Measurements from ENCODE around the gene ACADVL.
"Not testable (repeated sequence)": the region's sequence is repeated elsewhere in the genome, so short reads cannot be mapped to it uniquely, and the experiment has no call there.

Gene ACADVL

DNA sequence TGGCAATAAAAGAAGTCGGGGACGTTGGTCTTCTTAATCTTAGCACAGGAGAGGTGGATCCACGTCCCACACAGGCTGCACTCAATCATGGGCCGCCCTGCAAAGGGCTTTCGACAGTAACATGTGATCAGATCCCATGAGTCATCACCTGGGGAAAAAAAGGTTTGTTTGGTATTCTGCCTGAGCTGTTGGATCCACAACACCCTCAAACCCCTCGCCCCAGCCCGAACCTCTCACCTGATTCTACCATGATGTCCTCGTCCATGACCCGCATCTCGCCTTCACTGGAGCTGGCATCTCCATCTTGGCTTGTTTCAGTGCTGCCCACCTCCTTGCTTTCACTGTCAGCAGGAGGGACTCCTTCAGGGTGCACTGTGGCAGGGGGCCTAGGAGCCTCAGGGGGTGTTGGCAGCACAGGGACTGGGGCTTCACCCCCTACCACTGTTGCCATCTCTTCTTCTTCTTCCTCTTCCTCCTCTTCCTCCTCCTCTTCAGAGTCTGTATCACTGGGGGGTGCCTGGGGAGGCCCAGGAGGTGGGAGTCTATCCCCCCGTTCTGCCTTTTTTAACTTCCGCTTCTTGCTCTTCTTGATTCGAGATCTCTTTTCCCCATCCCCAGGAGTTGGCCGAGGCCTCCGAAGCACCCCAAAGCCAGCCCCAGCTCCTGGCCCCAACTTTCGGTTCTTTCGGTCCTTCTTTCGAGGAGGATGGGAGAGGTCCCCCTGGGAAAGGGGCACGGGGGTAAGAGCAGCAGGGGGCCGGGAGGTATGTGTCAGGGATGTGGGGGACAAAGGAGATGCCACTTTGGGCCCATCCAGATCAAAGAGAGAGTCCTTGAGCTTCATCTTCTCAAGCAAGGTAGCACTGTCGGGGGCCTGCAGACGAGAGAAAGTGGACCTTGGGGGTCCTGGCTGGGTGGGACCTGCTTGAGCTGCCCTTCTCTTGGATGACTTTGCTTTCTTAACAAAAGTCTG is 16.2 kb downstream of the ACADVL start:
- DNase-seq (ENCODE audit: low read depth, low spot score): no peak

DNA sequence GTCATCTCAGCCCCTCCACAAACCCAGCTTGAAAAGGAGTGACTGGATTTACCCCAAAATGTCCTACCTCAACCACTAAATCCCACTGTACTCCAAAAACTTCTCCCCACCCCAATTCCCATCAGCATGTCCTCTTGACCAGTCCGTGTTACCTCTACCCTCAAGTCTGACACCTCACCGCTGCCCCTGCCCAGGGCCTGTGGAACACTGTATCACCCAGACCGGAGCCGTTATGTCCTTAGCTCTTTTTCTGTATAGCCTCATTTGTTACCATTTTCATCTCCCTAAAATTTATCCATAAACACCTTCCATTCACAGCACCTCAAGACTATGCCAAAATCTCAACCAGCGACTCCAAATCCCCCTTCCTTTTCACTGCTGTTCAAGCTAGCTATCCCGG is 17.1 kb downstream of the ACADVL start:
- DNase-seq (ENCODE audit: low read depth, low spot score): no peak

DNA sequence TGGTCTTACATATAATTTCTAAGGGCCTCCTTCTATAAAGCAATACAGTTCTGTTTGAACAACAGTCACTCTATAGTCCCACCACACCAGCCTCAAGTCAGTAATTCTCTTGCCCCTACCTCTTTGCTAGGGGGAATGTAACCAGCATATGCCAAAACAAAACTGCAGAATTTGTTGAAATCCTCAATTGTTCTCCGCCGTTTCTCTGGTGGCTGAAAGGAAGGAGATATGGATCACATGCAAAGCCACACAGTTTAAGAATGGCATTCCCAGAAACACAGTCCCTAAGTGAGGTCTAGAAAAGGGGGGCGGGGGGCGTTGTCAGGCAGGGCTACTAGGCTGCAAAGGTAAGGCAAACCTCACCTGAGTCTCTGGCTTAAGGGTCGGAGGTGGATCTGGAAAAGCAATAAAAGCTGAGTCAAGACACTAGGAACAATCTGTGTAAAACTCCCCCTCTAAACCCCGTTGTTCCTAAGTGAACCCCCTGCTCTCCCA is 17.6 kb downstream of the ACADVL start:
- no peak for DNase-seq (ENCODE audit: low read depth, low spot score)

DNA sequence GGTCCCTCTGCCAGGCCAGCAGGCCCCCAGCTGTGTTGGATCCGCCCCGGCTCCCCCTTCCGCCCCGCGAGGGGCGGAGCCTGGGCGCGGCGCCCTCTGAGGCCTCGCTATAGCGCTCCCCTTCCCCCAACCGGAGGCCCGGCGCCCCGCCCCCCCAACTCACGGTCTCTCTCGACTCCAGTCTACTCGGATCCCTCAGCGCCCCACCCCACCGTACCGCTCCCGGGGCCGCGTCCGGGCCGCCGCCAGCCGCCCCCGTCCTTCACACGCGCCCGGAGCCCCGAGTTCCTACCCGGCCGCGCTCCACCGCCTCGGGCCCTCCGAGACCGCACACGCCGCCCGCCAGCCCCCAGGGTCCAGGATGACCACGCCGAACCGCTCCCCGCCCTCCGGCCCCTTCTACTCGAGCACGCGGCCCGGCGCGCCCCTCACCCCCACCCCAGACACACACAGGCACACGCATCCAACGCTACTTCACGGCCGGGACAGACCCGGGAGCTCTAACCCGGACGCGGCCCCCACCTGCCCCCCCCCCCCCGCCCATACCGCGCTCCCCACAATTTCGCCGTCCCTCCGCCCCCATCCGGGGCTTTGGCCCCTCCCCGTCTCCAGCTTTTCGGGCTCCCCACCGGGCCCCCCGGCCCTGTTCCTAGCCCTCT is 18.2 kb downstream of the ACADVL start:
- DNase-seq (ENCODE audit: low read depth, low spot score): peak; percentile 59

DNA sequence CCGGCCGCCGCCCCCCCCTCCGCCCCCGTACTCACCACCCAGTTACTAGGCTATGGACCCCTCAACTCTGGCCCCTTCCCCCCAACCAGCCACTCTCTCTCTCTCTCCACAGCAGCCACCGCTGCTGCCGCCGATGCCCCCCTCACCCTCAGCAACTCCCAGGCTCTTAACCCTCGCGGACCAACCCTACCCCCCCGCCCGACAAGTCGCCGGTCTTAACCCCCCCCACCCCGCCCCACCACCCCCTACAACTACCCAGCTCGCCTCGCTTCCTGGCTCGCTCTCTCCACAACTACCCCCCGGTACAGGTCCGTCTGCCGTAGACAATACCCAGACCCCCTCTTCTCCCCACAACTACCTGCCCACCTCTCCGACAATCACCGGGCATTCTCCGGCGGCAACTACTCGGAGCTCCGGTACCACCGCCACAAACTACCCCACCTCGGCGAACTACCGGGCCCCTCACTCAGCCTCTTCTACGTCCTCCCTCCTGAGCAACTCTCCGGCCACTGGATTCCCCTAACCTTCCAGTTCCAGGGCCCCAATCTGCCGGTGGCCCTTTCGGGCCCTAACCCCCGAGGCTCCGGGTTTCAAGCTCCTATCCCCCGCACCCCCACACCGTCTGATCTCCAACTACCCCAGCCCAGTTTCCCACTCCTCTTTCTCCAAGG is 18.8 kb downstream of the ACADVL start:
- peak; percentile 28 for DNase-seq (ENCODE audit: low read depth, low spot score)

DNA sequence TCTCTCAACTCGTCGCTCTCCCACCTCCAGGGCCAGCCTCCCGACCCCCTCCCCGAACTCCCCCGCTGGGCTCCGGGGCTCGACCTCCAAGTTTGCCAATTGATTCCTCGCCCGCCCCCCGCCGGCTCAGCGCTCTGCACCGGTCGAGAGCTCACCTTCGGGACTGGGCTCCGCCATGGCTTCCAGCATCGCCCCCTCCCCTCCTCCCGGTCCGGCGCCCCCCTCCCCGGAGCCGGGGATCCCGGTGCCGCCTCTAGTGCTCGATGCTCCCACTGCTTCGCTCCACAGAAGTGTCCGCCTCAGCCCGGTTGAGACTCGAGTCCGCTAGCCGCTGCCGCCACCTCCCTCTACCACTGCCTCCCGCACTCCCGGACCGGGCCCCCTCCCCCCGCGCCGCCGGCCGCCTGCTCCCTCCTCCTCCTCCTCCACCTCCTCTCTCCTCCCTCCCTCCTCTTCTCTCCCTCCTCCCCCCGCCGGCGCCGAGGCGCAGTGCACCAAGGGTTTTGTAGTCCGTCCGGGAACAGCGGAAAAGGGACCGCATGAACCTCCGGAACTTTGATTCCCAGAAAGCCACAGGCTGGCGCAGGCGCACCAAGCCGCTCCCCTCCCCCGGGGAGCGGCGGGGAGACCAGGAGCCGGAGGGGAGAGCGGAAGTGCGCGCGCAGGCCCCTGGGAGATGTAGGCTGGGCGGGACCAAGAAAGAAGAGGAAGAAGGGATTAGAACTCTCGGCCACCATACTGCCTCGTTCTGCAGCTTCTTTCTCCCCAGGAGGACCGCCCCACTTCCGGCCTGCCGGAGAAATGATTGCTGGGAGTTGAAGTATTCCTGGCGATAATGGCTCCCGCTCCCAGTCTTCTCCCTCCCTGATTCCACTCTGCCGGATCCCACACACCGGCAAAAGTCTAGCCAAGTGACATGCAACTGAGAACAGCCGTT is 19.6 kb downstream of the ACADVL start, which contains the start of gene PHF23:
Gene PHF23 (minus strand): TSS at position 367 of the 937 bp plus-strand sequence. CDS start 178 bp downstream, at position 189.
- peak; percentile 100 for DNase-seq (ENCODE audit: low read depth, low spot score)

DNA sequence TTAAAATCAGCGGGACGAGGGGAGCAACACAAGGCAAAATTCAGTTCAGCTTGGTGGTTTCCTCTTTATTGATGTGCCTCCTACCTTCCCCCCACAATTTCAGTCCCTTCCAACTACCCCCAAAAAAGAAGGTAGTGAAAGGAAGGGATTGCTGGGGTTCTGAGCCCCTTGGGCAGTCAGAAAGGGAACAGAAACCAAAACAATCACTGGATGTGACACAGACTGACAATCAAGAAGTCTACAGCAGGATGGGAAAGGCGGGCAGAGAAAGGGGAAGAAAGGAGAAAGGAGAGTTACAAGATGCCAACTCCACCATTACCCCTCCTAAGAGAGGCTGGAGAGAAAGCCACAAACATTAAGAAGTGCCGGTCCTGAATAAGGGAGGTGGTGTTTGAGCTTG is 20.6 kb downstream of the ACADVL start:
- no peak for DNase-seq (ENCODE audit: low read depth, low spot score)

DNA sequence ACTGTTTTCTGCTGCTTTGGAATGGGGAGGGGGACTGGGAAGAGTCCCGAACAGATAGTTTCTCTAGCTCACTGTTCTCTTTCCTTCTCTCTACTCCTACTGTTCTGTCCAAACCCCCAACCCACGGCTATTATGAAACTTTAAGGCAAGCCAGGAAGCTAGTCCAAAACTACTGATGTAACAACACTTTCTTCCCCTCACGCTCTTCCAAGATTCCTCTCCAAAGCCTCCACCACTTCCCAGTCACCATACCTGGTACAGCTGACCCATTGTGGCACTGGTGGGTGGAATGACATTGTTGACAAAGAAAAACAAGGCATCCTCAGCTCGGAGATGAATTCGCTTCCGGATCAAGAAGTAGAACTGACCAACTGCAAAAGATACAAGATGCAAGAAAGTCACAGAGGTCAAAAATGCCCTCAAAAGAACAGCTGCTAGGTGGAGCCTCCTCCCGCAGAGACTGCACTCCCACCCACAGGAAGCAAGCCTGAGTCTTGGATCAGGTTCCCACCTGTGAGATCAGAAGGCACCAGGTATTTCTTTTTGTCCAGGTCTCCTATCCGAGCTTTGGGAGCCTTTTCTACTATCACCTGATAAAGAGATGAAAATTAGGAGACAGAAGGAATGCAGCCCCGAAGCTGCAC is 21.5 kb downstream of the ACADVL start:
- DNase-seq (ENCODE audit: low read depth, low spot score): no peak

DNA sequence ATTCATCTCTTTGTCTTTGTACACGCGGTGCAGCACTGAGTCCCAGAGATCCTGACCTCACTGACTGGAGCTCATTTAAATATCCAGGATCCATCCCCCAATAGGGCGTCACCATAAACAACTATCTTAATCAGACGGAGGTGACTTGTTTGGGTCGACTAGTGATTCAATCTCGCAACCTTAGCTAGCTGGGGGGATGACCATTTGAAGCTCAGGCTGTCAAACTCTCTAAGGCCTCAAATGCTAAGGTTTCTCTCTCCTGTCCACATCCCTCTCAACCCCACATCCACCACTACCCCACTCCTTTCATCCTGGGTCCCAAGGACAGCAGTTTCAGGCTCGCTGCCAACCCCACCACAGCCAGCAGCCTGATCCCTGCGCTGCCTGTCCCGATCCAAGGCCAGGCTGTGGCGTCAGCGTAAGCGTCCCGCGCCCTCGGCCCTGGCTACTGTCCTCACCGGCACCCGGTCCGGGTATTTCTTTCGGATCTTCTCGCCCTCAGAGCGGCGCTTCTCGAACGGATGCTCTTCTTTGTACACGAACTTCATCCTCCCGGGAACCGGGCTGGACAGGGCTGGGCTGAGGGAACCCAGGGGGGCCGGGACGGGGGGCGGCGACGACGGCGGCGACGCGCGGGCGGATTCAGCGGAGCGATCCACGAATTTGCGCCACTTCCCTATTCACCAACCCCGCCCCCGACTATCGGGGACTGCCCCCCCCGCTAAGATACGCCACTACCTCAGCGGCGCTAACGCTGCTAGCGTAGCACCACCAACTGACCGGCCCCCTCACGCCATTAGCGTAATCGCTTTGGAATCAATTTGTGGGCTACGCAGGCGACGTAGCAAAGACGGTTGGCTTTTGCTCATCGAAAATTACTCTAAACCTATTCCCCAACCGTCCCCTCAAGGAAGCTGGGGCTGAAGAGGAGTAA is 22.3 kb downstream of the ACADVL start, which contains the start of gene GABARAP:
Gene GABARAP (minus strand): TSS at position 667 of the 934 bp plus-strand sequence. CDS start 119 bp downstream, at position 548.
- peak; percentile 95 for DNase-seq (ENCODE audit: low read depth, low spot score)

DNA sequence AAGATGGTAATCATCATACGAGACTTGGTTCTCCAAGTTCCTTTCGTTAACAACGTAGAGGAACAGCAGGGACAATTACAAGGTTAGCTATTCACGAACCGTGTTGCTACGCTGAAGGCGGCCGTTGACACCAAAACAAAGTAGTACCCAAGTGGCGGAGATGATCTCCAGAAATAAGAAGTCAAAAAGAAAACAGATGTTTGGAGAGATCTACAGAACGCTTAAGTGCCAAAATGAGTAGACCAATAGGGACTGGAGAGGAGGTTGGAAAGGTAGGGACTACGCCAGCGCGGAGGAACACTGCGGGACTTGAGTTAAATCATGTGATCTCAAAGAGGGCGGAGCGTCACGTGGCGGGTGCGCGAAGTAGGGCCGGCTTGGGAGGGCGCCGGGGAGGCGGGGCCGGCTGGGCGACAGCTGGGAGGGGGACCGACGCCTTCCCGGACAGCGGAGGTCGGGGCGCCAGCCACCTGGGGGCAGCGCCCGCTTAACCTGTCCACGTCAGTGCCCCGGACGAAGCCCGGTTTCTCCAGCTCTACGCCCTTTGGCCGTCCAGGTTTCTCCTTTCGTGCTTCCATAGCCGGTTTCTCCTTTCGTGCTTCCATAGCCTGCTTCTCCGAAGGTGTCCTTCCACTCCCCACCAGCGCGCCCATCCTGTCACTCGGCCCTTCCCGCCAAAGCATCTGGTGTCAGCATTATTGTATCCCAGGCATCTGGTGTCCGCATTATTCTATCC is 23.1 kb downstream of the ACADVL start:
- peak; percentile 98 for DNase-seq (ENCODE audit: low read depth, low spot score)

DNA sequence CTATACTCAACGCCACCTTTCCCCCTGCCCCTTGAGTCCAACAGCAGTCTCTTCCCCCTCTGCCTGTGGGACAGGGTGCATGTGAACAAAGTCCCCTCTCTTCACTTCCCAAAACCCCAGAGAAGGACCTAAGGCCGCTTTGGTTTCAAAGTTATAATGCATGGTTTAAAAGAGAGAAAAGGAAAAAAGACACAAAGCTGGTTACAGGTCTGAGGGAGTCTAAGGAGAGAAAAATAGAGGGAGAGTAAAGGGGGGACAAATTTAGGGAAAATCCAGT is 23.7 kb downstream of the ACADVL start:
- no peak for DNase-seq (ENCODE audit: low read depth, low spot score)

DNA sequence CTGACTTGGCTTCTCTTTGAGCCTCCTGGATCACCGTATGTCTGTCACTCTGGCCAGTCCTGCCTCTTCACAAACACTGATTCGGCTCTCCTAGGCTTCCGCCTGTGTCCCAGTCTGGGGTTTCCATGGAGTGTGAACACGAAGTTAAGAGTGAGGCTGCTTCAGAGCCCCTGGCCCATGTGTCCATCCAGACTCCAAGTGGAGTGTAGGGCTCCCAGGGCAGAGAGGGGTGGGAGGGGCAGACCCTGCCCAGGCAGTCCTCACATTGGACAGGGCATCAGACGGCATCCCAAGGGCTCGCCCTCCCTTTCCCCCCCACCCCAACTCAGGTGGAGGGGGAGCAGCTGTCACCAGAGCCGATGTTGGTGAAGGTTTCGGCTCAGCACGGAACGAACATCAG is 24.1 kb downstream of the ACADVL start:
- not testable (repeated sequence) for DNase-seq (ENCODE audit: low read depth, low spot score)

DNA sequence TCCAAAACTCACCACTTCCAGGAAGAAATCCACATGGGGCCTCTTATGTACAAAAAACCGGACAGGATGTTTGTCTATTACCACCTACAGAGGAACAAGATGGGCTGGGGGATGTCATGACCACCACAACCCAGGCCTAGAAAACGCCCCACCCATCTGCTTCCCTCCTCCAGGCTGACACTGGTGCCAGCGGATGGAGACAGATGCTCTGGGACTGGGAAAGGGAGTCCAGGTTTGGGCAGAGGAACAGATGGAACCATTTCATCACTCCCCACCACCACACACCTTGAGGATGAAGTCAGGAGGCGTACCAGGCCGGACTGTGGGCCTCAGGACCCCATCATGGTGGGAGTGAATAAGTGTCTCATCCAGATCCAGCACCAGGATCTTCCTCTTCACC is 27.0 kb downstream of the ACADVL start:
- DNase-seq (ENCODE audit: low read depth, low spot score): no peak

DNA sequence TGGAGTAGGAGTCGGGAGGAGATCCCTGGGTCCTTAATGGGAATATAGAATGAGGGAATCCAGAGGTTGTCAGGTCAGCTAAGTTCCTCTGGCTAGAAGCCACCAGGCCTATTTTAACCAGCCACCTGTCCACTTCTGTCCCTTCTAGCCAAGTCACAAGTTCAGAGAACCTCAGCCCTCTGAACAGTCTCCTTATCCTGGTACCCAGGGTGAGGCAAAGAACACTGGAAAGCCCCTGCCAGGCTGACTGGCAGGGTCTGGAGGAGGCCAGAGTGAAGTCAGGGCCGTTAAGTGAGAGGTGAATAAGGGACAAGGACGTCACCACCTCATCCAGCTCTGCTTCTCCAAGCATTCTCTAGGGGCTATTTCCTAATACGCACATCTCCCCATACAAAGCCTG is 29.1 kb downstream of the ACADVL start:
- no peak for DNase-seq (ENCODE audit: low read depth, low spot score)

DNA sequence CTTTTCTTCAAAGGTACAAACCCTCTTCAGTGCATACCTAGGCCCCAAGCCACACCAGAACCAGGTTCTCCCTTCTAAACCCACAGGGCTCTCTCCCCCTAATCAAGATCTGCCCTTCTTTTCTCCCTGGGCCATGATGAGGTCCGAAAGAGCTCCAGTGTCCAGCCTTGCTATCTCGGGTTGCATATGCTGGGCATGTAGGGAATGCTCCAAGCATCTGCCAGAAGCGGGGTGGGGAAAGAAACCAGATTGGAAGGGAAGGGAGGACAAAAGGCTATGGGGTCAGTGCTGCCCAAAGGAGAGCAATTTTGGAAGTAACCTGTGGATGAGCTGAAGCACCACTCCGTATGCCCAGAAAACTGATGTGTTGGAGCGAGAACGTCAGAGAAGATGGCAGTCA is 29.5 kb downstream of the ACADVL start:
- no peak for DNase-seq (ENCODE audit: low read depth, low spot score)

DNA sequence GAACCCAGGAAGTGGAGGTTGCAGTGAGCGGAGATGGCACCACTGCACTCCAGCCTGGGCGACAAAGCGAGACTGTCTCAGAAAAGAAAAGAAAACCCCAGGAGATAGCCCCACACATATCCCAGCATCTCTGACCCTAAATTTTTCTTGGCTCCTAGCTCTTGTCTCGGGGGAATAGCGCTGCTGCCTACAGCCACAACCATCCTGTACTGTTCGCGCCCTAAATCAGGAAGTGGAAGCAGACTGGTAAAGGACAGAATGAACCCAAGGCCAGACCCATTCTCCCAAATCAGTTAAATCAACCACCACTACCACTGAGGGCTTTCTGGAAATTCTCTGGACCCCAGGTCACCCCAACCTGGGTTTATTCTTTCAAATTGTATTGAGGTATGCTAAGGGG is 30.1 kb downstream of the ACADVL start:
- DNase-seq (ENCODE audit: low read depth, low spot score): no peak

DNA sequence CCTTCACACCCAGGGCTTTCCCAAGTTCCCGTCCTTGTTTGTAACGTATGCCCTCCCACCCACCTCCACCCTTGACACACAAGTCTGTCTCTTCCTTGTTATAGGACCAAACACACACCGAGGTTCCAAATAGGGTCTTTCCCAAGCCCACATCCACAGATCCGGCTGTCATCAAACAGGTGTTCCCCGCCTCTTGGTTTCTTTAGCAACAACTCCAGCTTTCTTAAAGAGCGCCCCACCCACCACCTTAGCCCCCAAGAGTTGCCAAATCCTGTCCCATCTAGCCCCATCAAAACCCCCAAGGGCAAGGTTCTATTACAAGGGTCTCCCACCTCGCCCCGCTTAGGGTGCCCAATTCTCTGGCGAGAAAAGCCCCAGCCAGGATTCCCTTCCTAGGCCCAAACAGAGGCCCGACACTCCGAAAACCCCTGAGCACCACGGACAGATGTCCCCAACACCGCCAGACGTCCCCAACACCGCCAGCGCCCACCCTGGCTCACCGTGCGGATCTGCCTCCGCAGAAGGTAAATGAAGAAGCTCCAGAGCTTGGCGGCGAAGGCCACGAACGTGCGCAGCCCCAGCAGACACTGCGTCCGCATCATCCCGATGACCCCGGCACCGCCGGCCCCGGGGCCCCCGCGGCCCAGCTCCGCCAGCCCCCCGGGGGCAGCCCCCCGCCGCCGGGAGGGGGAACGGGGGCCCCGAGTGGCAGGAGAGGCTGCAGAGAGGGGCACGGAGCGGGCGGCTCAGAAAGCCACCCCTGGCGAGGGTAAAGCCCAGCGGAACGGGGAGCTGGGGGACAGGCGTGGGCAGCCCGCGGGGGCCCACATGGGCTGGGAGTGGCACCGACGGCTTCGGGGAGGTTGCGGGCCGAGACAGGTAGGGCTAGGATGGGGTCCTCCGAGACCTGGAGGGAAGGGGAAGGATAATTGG is 31.2 kb downstream of the ACADVL start:
- DNase-seq (ENCODE audit: low read depth, low spot score): no peak

All from ELF-1 (cell line).